Measurements from ENCODE around the gene RBM27. TPM values are rescaled to one million over a fixed set of nuclear protein-coding genes. Genes with fewer than 3 reads are reported as not detected.

Gene RBM27
- polyA plus RNA-seq, 1 of the 3 experiments (the other 2 are of a cell fraction), result 8.2 TPM

GRCh38 chr5:146248561-146248960, 45.2 kb downstream of the RBM27 start:
- H3K9ac ChIP-seq, result no peak overlapping the region
- no peak for DNase-seq
- H2AFZ ChIP-seq (ENCODE audit: low read depth), result no peak overlapping the region
- no peaks in the 10 kb centered on the region; a peak in 1 of 4 replicates for H3K4me1 ChIP-seq (ENCODE audit: control insufficient read depth in 1 of 2, insufficient read depth in 2 of 2, low read depth in 1 of 2, low read length in 1 of 2)
- WGBS (ENCODE audit: low lambda C conversion rate), result 97% methylated on average over 5 of the region's 5 CpGs
- H3K27ac ChIP-seq (ENCODE audit: low read depth in 2 of 2, low read length in 1 of 2), result no peak overlapping the region
- H3K9me3 ChIP-seq, result no peaks in the 10 kb centered on the region
- no peaks in the 10 kb centered on the region for H3K27me3 ChIP-seq (ENCODE audit: insufficient read depth)
- CTCF ChIA-PET, result interaction anchor here (0.6 kb wide), 1 partner anchor 71 kb away, joined by 3 read pairs; no protein-coding TSS in a partner anchor
- no peak overlapping the region for H3K4me3 ChIP-seq (ENCODE audit: low read depth in 2 of 2, low read length in 1 of 2)
- POLR2A ChIA-PET, result interaction anchor here (0.5 kb wide), 1 partner anchor 64 kb away, joined by 4 read pairs; no protein-coding TSS in a partner anchor
- no peaks in the 10 kb centered on the region for H4K20me1 ChIP-seq (ENCODE audit: insufficient read depth)
- no peak for TF ChIP-seq NFIC (IDR thresholded peaks at IDR 0.05; ENCODE audit: borderline replicate concordance)
- TF ChIP-seq, protein P1, sequence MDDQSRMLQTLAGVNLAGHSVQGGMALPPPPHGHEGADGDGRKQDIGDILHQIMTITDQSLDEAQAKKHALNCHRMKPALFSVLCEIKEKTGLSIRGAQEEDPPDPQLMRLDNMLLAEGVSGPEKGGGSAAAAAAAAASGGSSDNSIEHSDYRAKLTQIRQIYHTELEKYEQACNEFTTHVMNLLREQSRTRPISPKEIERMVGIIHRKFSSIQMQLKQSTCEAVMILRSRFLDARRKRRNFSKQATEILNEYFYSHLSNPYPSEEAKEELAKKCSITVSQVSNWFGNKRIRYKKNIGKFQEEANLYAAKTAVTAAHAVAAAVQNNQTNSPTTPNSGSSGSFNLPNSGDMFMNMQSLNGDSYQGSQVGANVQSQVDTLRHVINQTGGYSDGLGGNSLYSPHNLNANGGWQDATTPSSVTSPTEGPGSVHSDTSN (IDR thresholded peaks at IDR 0.05), result no peak
- no peak for TF ChIP-seq GABPA (IDR thresholded peaks at IDR 0.05; ENCODE audit: low read depth)
- TF ChIP-seq TEAD4 (IDR thresholded peaks at IDR 0.05; ENCODE audit: borderline replicate concordance, insufficient read depth), result no peak
- TF ChIP-seq, protein P2, sequence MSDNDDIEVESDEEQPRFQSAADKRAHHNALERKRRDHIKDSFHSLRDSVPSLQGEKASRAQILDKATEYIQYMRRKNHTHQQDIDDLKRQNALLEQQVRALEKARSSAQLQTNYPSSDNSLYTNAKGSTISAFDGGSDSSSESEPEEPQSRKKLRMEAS (IDR thresholded peaks at IDR 0.05; ENCODE audit: low read depth), result no peak
- no peak for TF ChIP-seq IRF3 (IDR thresholded peaks at IDR 0.05; ENCODE audit: low read depth, low read length)
- TF ChIP-seq ELF1 (IDR thresholded peaks at IDR 0.05), result no peak
- TF ChIP-seq, protein P3, sequence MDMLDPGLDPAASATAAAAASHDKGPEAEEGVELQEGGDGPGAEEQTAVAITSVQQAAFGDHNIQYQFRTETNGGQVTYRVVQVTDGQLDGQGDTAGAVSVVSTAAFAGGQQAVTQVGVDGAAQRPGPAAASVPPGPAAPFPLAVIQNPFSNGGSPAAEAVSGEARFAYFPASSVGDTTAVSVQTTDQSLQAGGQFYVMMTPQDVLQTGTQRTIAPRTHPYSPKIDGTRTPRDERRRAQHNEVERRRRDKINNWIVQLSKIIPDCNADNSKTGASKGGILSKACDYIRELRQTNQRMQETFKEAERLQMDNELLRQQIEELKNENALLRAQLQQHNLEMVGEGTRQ (IDR thresholded peaks at IDR 0.05; ENCODE audit: borderline replicate concordance, low read depth, low read length), result no peak
- no peak for TF ChIP-seq RFX5 (IDR thresholded peaks at IDR 0.05; ENCODE audit: low read length)
- no peak for TF ChIP-seq RCOR1 (IDR thresholded peaks at IDR 0.05; ENCODE audit: low read length)
- no peak for TF ChIP-seq TCF12 (IDR thresholded peaks at IDR 0.05)
- no peak for TF ChIP-seq FOSL2 (IDR thresholded peaks at IDR 0.05; ENCODE audit: borderline replicate concordance, low read depth)
- no peak for TF ChIP-seq MEF2A (IDR thresholded peaks at IDR 0.05; ENCODE audit: borderline replicate concordance, low read depth)
- no peak for TF ChIP-seq NRF1 (IDR thresholded peaks at IDR 0.05; ENCODE audit: low read depth, low read length)
- TF ChIP-seq ZBTB33 (IDR thresholded peaks at IDR 0.05; ENCODE audit: borderline replicate concordance, low read depth), result no peak
- no peak for TF ChIP-seq MXI1 (IDR thresholded peaks at IDR 0.05; ENCODE audit: low read depth, low read length)
- TF ChIP-seq, protein P4, sequence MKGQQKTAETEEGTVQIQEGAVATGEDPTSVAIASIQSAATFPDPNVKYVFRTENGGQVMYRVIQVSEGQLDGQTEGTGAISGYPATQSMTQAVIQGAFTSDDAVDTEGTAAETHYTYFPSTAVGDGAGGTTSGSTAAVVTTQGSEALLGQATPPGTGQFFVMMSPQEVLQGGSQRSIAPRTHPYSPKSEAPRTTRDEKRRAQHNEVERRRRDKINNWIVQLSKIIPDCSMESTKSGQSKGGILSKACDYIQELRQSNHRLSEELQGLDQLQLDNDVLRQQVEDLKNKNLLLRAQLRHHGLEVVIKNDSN (IDR thresholded peaks at IDR 0.05; ENCODE audit: borderline replicate concordance, low read depth), result no peak
- TF ChIP-seq POLR2AphosphoS5 (IDR thresholded peaks at IDR 0.05; ENCODE audit: low read depth, low read length), result no peak
- TF ChIP-seq REST (IDR thresholded peaks at IDR 0.05; ENCODE audit: low read depth, low read length), result no peak
- H3K9me2 ChIP-seq, result no peaks in the 10 kb centered on the region
- H3K36me3 ChIP-seq (replicated peaks in 1 of 2; ENCODE audit: control insufficient read depth in 1 of 2, insufficient read depth in 2 of 2, low read length in 1 of 2), result peaks cover 25 to 45% of the 10 kb centered on the region in 2 experiments
- no peak overlapping the region for H3K4me2 ChIP-seq
- peaks cover 7% of the 10 kb centered on the region for H3F3A ChIP-seq (replicated peaks; ENCODE audit: insufficient read depth)
- H3K79me2 ChIP-seq (ENCODE audit: insufficient read depth), result peaks cover 15% of the 10 kb centered on the region
